Subcutaneous adipose tissue (tissue), 4 donors: ENCODE results near the gene B3GALT6. TPM values are rescaled to one million over a fixed set of nuclear protein-coding genes. Genes with fewer than 3 reads are reported as not detected.

Experiments
- CTCF ChIP-seq: fragments of 450-650 bp; IDR thresholded peaks from one replicate; pipeline ENCODE4 v1.5.1; 2016; ENCODE audit warnings: low read depth, mild to moderate bottlenecking, control low read depth, antibody characterized with exemption, moderate library complexity
- total RNA-seq, 4 donors: library from RNA; depleted of rRNA; stranded (reverse); fragments of >200 nt; gene quantifications; one replicate each; pipeline ENCODE4 v1.1.0, GENCODE V29; 2016

The B3GALT6 gene
- total RNA-seq, 4 donors from 2014 or later, result 7.2 to 13.9 (median 7.8) TPM

- TF ChIP-seq CTCF, result no peak
Measured at GRCh38 chr1:1189111-1189510, 42.9 kb upstream of the B3GALT6 start.

GRCh38 chr1:1191734-1192133, 40.3 kb upstream of the B3GALT6 start:
- TF ChIP-seq CTCF, result no peak

- TF ChIP-seq CTCF, result no peak
Measured at GRCh38 chr1:1194723-1195122, 37.3 kb upstream of the B3GALT6 start.

GRCh38 chr1:1196431-1197187, 35.4 kb upstream of the B3GALT6 start:
- TF ChIP-seq CTCF, result no peak

- no peak for TF ChIP-seq CTCF
Measured at GRCh38 chr1:1197188-1197500, 34.9 kb upstream of the B3GALT6 start.

- no peak for TF ChIP-seq CTCF
Measured at GRCh38 chr1:1197551-1198422, 34.2 kb upstream of the B3GALT6 start.

GRCh38 chr1:1198423-1199140, 33.5 kb upstream of the B3GALT6 start:
- TF ChIP-seq CTCF, result no peak
